HG03442 (cell line): ENCODE measurements around the gene FLNA.
"Not testable (repeated sequence)": the region's sequence is repeated elsewhere in the genome, so short reads cannot be mapped to it uniquely, and the experiment has no call there.

ENCODE experiments used
- ATAC-seq: cut with Tn5 transposase; IDR thresholded peaks from one replicate; pipeline ENCODE4 v1.9.1; 2021; ENCODE audit warnings: mild to moderate bottlenecking, moderate library complexity; ENCODE audit not compliant: unreplicated experiment

FLNA gene

GRCh38 chrX:154374313-154375155 lies at the start of gene FLNA:
Gene FLNA (minus strand): TSS chrX:154374634. CDS start chrX:154371245, 3,389 bp downstream.
- ATAC-seq: no peak

- ATAC-seq: no peak
Measured at GRCh38 chrX:154420402-154420756, 45.9 kb upstream of the FLNA start.

- no peak for ATAC-seq
Measured at GRCh38 chrX:154419688-154420401, 45.4 kb upstream of the FLNA start.

GRCh38 chrX:154419189-154419588 lies 44.8 kb upstream of the FLNA start:
- no peak for ATAC-seq

GRCh38 chrX:154417157-154417556 lies 42.7 kb upstream of the FLNA start:
- ATAC-seq: no peak

GRCh38 chrX:154413142-154413541 lies 38.7 kb upstream of the FLNA start:
- no peak for ATAC-seq

- no peak for ATAC-seq
Measured at GRCh38 chrX:154412468-154412867, 38.0 kb upstream of the FLNA start.

- ATAC-seq: peak; percentile 45
Measured at GRCh38 chrX:154411981-154412340, 37.5 kb upstream of the FLNA start.

- peak; percentile 39 for ATAC-seq
Measured at GRCh38 chrX:154409222-154409871, 34.9 kb upstream of the FLNA start, which contains the start of gene DNASE1L1. Gene DNASE1L1 (minus strand): TSS chrX:154409254. CDS start chrX:154405568, 3,686 bp downstream.

- peak; percentile 8 for ATAC-seq
Measured at GRCh38 chrX:154408659-154409221, 34.3 kb upstream of the FLNA start.

- no peak for ATAC-seq
Measured at GRCh38 chrX:154404625-154405192, 30.3 kb upstream of the FLNA start.

GRCh38 chrX:154403858-154404257 lies 29.4 kb upstream of the FLNA start:
- no peak for ATAC-seq

- ATAC-seq: no peak
Measured at GRCh38 chrX:154403192-154403591, 28.8 kb upstream of the FLNA start.

- ATAC-seq: no peak
Measured at GRCh38 chrX:154402622-154403127, 28.2 kb upstream of the FLNA start.

GRCh38 chrX:154401918-154402621 lies 27.6 kb upstream of the FLNA start:
- no peak for ATAC-seq

- ATAC-seq: no peak
Measured at GRCh38 chrX:154401045-154401799, 26.8 kb upstream of the FLNA start.

- ATAC-seq: not testable (repeated sequence)
Measured at GRCh38 chrX:154400369-154400817, 26.0 kb upstream of the FLNA start.

- ATAC-seq: no peak
Measured at GRCh38 chrX:154399527-154400368, 25.3 kb upstream of the FLNA start.
